Heart left ventricle (tissue), 13 donors: ENCODE measurements around the gene POT1.

Experiments
- CTCF ChIP-seq, 12 donors: fragments of 200-600 bp; sonication (generic) in 4 of 12; IDR thresholded peaks; one replicate each; pipeline versions ENCODE4 v1.5.0 to v1.8.0; 2018 to 2022; ENCODE audit warnings: antibody characterized with exemption in 12 of 12, mild to moderate bottlenecking in 5 of 12
- POLR2A ChIP-seq, 2 donors: fragments of 450-650 bp; IDR thresholded peaks; one replicate each; pipeline ENCODE4 v1.6.1; 2017; ENCODE audit warnings: antibody characterized with exemption in 2 of 2, mild to moderate bottlenecking in 2 of 2, moderate library complexity in 2 of 2
- donor health status: ischemic (EF 13 %, LVEDD 7.1; RV severe dilation, severe dysfunction).
- donor health status: DM: no; HTN: yes; CAD: no.
- donor health status: DM: no; HTN: no; CAD: no.
- donor health status: ischemic (EF 25% LVEDD 6.9; RV normal size, moderate dysfunction).
- donor health status: ischemic (EF 25% LVEDD 5.7; RV mildly dilated, moderate dysfunction).
- donor health status: ischemic (EF 35%, LVEDD 5.7; RV mildly dilated, moderate dysfunction).
- donor health status: nonischemic (EF 11% LVEDD 7.7; RV severe dilation, severe dysfunction).
- donor health status: DM: yes; HTN: yes; CAD: no.
- donor health status: PGD.
- donor health status: ischemic (EF 29% LVEDD 5.4; RV normal size, mild dysfunction).
- donor health status: nonischemic (EF 23%, LVEDD 6.1; RV moderate dilation, normal function).

GRCh38 chr7:124930655-124931597 is 1.3 kb upstream of the POT1 start:
- no peak for TF ChIP-seq CTCF (IDR thresholded peaks at IDR 0.05)
- no peak for TF ChIP-seq POLR2A (IDR thresholded peaks at IDR 0.05)
